ENCODE measurements around the gene ZNF443.
"Not testable (repeated sequence)": the region's sequence is repeated elsewhere in the genome, so short reads cannot be mapped to it uniquely, and the experiment has no call there.

DNA sequence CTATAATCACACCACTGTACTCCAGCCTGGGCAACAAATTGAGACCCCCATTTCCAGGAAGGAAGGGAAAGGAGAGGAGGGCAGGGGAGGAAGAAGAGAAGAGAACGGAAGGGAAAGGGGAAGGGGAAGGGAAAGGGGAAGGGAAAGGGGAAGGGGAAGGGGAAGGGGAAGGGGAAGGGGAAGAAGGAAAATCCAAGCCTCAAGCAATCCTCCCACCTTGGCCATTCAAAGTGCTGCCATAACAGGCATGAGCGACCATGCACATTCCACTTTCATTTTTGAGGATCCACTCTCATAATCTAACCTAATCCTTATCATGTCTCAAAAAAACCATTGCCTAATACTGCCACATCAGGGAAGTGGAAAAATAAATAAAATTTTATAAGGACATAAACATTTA, 54.5 kb downstream of the ZNF443 start:
- TF ChIP-seq, protein P1, sequence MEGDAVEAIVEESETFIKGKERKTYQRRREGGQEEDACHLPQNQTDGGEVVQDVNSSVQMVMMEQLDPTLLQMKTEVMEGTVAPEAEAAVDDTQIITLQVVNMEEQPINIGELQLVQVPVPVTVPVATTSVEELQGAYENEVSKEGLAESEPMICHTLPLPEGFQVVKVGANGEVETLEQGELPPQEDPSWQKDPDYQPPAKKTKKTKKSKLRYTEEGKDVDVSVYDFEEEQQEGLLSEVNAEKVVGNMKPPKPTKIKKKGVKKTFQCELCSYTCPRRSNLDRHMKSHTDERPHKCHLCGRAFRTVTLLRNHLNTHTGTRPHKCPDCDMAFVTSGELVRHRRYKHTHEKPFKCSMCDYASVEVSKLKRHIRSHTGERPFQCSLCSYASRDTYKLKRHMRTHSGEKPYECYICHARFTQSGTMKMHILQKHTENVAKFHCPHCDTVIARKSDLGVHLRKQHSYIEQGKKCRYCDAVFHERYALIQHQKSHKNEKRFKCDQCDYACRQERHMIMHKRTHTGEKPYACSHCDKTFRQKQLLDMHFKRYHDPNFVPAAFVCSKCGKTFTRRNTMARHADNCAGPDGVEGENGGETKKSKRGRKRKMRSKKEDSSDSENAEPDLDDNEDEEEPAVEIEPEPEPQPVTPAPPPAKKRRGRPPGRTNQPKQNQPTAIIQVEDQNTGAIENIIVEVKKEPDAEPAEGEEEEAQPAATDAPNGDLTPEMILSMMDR (IDR thresholded peaks at IDR 0.05), result not testable (repeated sequence)
- not testable (repeated sequence) for TF ChIP-seq EZH2phosphoT487, EZH2 (IDR thresholded peaks at IDR 0.05)
